ENCODE measurements around the gene PRRC2B.
"Not testable (repeated sequence)": the region's sequence is repeated elsewhere in the genome, so short reads cannot be mapped to it uniquely, and the experiment has no call there.

Gene PRRC2B

DNA sequence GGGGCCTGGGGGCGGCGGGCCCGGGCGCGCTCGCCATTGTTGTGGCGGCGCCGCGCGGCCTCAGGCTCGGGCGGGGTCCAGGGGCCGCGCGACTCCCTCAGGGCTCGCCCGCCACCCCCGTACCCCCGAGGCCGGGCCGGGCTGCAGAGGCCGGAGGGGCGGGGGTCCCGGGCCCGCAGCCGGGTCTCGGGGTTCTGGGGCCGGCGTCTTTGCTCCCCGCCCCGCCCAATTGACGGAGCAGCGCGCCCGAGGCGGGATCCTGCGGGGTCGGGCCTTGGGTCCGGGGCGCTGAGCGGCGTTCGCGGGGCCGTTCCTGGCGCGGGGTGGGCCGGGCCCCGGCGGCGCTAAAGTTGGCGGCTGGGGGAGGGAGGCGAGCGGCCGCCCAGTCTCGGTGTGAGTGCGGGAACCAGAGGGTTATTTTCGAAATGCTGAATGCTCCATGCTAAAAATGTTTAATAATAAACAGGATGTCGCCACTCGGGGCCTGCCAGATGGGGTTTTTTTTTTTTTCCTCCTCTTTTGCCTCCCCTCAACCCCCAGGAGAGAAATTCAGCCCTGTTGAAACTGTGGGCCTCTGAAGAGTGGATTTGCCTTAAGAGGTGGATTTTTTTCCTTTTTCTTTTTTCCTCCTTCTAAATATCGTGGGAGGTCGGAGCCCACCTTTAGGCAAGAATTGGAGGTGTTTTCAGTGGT is 724 bp downstream of the PRRC2B start:
- TF ChIP-seq CTCF (IDR thresholded peaks at IDR 0.05; ENCODE audit: low read depth, low read length), result no peak
- no peak for DNase-seq (ENCODE audit: extremely low read depth, low read depth)

DNA sequence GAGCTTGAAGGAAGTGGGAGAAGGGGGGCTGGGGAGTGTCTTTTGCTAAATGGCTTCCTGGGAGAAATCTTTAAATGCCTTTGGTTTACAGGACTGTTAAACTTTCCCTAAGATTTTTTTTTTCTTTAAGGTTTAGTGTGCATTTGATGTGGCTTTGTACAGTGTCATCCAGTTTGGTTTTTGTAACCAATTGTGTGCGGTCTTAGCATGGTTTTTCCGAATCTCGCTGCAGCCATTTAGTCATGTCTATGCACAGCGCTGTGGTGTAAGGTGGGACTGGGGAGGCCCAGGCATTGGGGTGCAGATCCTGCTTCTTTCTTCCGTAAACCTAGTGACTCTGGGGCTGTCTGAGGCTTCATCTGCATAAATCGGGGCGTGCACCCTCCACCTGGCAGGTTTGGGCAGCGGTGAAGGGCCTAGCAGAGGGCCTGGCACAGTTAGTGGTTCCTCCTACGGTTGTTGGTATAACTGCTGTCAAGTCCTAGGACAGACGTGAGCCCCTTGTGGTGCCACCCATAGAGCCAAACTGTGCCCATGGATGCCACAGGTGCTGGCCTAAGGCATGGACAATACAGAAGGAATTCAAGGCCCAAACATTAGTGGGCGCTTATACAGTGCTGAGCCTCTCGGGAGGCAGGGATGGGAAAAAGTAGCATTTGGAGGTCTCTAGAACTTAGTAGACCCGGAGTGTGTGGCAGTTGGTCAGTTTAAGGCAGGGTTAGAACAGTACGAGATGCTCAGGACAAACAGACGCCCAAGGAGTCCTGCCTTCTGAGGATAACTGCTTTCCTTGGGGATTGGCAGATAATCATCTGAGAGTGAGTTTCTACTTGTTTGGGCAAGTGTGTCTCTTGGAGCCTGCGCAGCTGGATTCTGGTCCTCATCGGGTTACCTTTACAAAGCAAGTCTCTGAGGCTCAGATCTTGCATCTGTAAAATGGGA is 1.5 kb downstream of the PRRC2B start:
- no peak for DNase-seq (ENCODE audit: extremely low read depth, low read depth)
- TF ChIP-seq CTCF (IDR thresholded peaks at IDR 0.05; ENCODE audit: low read depth, low read length), result no peak

- not testable (repeated sequence) for DNase-seq (ENCODE audit: extremely low read depth, low read depth)
These were observed 2.2 kb downstream of the PRRC2B start for GRCh38 chr9:131396099-131396479.

GRCh38 chr9:131396626-131397025 is 2.7 kb downstream of the PRRC2B start:
- no peak for DNase-seq (ENCODE audit: extremely low read depth, low read depth)
- no peak for TF ChIP-seq CTCF (IDR thresholded peaks at IDR 0.05; ENCODE audit: low read depth, low read length)

- TF ChIP-seq CTCF (IDR thresholded peaks at IDR 0.05; ENCODE audit: low read depth, low read length), result no peak
- DNase-seq (ENCODE audit: extremely low read depth, low read depth), result no peak
These were observed 3.4 kb downstream of the PRRC2B start for GRCh38 chr9:131397100-131397790.

DNA sequence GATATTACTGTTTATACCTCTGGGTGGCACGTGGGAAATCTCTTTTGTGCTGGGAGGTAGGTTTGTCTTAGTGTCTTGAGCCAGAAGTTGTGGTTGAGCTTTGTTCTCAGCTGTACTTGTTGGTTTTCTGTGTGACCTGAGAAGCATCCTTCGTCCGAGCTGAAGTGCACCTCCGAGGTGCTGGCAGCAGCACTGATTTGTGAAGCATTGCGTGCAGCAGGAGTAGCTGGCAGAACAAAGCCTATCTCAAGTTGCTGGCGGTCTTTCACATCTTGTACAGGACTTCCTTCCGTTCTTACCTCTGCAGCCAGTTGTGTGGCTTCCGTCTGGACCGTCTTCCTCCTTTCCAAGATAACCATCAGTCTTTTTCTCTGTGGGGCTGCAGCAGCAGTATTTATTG is 4.3 kb downstream of the PRRC2B start:
- no peak for TF ChIP-seq CTCF (IDR thresholded peaks at IDR 0.05; ENCODE audit: low read depth, low read length)

DNA sequence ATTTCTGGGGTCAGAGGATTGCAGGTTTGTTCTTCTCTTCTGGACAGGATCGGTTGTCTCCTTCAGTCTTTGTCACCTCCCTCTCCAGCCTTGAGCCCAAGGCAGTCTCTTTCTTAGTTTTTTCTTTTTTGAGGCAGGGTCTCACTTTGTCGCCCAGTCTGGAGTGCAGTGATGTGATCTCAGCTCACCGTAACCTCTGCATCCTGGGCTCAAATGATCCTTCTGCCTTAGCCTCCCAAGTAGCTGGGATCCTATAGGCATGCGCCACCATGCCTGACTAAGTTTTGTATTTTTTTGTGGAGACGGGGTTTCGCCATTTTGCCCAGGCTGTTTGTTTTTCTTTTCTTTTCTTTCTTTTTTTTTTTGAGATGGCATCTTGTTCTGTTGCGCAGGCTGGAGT is 6.1 kb downstream of the PRRC2B start:
- DNase-seq (ENCODE audit: extremely low read depth, low read depth), result no peak
- TF ChIP-seq CTCF (IDR thresholded peaks at IDR 0.05; ENCODE audit: low read depth, low read length), result no peak

More for the DNA sequence above, 4.3 kb downstream of the PRRC2B start:
- no peak for DNase-seq (ENCODE audit: extremely low read depth, low read depth)
